ENCODE data around the gene KDM6B.

KDM6B gene

DNA sequence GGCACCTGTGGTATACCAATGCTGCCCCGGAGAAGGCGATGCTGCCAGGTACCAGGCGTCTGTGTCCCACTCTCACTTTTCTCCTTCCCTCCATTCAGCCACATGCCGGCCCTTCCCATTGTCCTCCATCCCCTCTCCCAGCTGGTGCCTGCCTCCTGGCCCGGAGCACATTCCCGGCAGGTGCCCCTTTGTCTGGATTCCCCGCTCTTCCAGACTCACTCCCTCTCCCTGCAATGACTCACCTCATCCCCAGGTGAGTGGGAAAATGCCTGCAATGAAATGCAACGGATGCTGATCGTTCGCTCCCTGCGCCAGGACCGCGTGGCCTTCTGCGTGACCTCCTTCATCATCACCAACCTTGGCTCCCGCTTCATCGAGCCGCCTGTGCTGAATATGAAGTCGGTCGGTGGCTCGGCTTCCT lies 10.4 kb upstream of the KDM6B start:
- DNase-seq (ENCODE audit: low spot score): no peak

- DNase-seq (ENCODE audit: low spot score): no peak
Observed at GRCh38 chr17:7824021-7824924, 9.7 kb upstream of the KDM6B start.

GRCh38 chr17:7825206-7825990 lies 8.6 kb upstream of the KDM6B start:
- no peak for DNase-seq (ENCODE audit: low spot score)

DNA sequence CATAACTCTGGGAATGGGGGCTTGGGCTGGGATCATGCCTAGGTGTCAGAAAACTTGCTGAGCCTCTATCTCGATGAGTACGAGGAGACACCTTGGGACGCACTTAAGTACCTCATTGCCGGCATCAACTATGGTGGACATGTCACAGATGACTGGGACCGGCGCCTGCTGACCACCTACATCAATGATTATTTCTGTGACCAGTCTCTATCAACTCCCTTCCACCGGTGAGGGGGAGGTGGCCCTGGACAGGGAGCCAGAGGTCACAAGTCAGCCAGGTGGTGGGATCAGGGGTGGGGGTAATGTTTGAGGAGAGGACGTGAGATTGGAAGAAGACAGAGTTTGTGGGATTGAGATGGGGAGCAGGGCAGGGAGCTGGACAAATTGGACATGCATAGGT lies 3.4 kb upstream of the KDM6B start:
- DNase-seq (ENCODE audit: low spot score): no peak

DNA sequence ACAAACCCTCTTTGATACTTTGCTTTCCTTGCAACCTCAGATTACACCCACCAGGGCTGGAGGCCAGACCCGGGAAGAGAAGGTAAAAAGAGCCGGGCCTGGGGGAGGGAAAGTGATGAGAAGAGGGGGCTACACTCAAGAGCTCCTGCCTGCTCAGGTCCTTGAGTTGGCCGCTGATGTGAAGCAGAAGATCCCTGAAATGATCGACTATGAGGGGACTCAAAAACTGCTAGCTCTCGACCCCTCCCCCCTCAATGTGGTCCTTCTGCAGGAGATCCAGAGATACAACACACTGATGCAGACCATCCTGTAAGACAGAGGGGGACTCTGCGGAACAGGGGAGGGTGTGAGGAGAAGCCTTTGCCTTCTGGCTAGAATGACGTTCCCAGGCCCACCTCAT lies 2.8 kb upstream of the KDM6B start:
- no peak for DNase-seq (ENCODE audit: low spot score)

DNA sequence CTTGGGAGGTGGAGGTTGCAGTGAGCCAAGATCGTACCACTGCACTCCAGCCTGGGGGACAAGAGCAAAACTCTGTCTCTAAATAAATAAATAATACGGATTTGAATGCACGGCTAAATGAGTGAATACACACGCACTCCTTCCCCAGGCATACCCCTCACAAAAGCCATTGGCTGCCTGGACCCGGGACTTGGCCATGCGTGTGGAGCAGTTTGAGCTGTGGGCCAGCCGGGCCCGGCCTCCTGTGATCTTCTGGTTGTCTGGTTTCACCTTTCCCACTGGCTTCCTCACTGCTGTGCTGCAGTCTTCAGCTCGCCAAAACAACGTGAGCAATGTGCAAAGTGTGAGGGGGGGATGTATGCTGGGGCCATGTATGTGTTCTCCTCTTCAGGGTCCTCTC lies 1.6 kb upstream of the KDM6B start:
- no peak for DNase-seq (ENCODE audit: low spot score)

- no peak for DNase-seq (ENCODE audit: low spot score)
Observed at GRCh38 chr17:7833011-7833794, 814 bp upstream of the KDM6B start.

GRCh38 chr17:7834542-7834956 lies 532 bp downstream of the KDM6B start:
- peak; percentile 50 for DNase-seq (ENCODE audit: low spot score)

- peak; percentile 97 for DNase-seq (ENCODE audit: low spot score)
Observed at GRCh38 chr17:7834957-7835813, 1.2 kb downstream of the KDM6B start.

DNA sequence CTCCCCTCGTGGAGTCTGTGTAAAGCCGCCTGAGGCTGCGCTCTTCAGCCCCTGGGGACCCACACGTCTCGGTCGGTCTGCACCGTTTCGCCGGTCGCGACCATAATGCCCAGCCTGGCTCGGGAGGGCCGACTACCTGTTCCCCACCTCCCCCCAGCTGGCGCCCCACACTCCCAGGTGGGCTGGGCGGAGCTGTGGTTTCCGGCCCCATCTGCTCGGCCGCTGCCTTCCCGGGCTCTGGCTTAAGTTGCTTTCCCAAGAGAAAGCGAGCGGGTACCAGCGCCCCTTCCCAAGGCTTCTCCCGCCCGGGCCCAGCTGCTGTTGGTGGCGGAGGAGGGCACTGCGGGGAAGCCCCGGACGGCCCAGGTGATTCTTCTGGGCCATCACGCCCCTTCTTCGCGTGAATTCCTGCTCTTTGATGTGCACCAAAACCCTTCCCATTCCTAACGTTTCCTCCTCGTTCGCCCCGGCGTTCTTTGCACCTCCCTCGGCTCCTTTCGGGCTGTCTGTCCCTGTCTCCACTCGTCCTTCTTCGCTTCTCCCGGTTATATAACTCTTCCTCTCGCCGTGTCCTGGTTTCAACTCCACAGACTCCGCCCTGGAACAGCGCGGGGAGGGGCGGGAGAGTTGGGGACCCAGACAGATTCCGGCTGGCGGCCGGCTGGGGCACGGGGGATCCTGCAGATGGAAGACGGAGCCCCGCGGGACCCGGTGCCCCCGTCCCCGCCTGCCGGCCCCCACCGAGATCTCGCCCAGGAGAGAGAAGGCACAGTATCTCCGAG lies 2.0 kb downstream of the KDM6B start:
- peak; percentile 68 for DNase-seq (ENCODE audit: low spot score)

GRCh38 chr17:7836596-7837407 lies 2.8 kb downstream of the KDM6B start:
- peak; percentile 58 for DNase-seq (ENCODE audit: low spot score)

DNA sequence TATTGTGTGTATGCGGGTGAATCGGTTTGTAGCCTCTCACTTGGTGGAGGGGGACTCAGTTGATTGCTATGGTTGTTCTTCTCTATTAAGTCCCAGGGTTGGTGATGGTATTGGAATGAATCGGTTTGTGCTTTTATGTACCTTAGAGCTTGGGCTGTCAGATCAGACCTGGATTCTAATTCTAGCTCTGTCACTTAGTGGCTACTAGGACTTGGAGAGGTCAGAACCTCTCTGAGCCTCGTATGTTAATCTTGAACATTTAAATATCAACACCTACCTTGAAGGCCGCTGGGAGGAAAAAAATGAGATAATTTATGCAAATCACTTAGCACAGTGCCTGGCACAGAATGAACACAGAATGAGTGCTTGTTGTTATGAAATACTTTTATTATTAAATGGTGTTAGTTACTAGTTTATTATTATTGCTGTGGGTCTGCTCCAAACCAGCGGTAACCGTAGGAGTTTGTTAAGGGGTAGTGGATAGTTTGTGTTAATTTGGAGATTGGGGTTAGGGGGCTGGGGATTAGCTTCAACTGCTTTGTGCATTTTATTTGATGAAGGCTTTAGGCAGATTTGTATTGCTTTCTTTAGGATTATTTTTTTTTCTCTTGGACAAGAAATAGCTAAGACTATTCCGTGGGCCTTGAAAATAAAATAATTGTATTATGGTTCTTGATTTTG lies 3.5 kb downstream of the KDM6B start:
- no peak for DNase-seq (ENCODE audit: low spot score)

DNA sequence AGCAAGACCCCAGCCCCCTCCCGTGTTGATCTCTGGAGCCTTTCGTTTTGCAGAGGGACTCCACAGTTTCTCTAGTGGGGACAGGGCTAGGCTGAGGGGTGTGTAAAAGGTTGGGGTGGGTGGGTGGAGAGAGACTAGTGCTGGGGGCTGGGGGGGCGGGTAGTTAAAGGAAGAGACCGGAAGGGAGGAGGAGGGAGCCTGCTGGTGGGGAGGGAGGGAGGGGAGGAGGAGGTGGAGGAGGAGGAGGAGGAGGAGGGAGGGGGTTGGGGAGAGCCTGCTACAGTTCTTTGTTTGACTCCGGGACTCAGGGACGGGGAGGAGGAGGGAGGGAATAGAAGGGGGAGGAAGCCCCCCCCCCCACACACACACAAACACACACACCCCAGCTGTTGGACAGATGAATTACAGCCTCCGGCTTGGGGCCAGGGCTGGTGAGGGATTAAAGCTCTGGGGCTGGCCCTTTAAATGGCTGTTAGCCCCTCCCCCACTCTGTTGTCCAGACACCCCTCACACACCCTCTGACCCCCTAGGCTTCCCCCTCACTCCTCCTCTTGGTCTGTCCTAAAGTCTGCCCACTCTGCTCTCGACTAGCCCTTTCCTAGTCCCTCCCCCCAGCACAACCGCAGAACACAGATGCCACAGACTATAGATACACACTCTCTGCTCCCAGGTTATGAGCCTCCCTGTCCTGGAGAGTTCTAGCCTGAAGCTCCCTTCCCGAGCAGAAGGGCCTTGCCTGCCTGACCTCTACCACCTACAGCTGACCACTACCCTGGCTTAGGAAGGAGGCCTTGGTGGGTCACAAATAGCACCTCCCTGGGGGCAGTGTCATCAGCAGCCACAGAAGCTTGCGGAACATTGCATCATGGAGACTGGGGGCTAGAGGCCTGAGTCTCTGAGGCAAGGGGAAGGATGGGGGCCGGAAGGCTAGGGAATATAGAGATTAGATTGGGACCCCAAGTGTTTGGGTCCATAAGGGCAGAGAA lies 4.4 kb downstream of the KDM6B start:
- peak; percentile 50 for DNase-seq (ENCODE audit: low spot score)

DNA sequence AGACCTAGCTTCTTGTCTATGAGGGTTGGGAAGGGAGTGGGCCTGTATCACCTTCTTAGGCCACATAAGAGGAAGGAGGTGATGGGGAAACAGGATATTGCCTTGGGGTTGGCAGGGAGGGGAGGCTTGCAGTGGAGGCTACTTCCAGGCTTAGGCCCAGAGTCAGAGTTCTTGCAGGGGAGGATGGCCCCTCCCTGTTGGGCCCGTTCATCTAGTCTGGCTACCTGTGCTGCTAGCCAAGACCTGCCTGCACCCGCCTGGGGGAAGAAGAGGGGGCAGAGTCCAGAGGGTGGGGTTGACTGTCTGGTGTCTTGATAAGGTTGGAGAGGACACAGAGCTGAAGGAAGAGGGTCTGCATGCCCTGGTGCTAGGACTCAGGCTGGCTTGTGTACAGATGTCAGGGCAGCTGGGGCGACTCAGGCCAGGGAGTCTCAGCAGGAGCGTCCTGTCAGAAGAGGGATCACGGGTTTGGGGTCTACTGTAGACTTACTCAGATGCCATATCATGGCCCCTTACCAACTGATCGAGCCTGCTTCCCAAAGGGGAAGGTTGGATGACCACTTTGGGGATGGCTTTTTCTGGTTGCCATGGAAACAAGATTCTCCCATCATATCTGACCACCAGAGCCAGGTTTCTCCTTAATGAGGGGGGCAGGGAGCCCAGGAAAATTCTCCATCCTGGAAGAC lies 5.3 kb downstream of the KDM6B start:
- DNase-seq (ENCODE audit: low spot score): no peak

DNA sequence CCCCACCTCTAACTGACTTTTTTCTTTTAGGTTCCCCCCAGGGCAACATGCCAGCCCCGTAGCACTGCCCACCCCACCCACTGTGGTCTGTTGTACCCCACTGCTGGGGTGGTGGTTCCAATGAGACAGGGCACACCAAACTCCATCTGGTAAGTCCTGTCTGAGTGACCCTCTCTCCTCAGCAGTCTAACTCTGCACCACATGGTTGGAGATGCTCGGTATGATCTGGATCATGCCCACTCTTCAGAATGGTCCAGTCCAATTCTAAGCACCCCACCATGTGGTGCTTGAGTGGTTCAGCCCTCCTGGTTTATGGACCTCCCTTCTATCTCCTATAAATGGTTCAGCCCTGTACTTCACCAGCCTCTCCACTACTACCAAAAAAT lies 5.9 kb downstream of the KDM6B start:
- no peak for DNase-seq (ENCODE audit: low spot score)

DNA sequence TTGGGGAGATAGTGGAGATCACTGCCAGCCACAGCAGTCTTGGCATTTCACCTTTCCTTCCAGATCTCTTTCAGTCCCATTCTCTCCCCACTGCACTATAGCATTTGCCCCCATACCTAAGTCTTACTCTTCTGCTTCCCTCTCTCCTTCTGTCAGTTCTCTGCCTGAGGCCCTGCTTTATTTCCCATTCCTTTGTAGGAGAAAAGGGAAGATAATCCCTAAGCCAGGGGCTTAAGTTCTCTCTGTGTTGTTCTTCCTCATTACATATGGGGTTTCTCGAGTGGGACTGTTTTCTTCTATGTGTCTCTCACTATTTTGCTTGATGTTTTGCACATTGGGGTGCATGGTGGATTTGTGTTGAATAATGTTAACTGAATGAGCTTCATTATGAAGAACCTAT lies 6.4 kb downstream of the KDM6B start:
- no peak for DNase-seq (ENCODE audit: low spot score)

- DNase-seq (ENCODE audit: low spot score): no peak
Observed at GRCh38 chr17:7840875-7841274, 6.9 kb downstream of the KDM6B start.
